Ovary (tissue), 3 donors: ENCODE measurements around the gene AKAP6.

Experiments used
- POLR2A ChIP-seq: fragments of 450-650 bp; IDR thresholded peaks from one replicate; pipeline ENCODE4 v1.6.1; 2017; ENCODE audit warnings: antibody characterized with exemption, mild to moderate bottlenecking, moderate library complexity
- TF ChIP-seq, protein P1 (sequence below), 3 donors: fragments of 450-650 bp in 2 of 3; fragments of 200-600 bp in 1 of 3; IDR thresholded peaks; one replicate each; pipeline versions ENCODE4 v1.5.1 to v1.8.0; 2016 to 2022; ENCODE audit warnings: antibody characterized with exemption in 3 of 3, mild to moderate bottlenecking in 1 of 3
- donor health status: DM: no; HTN: no; CAD: no.

DNA sequence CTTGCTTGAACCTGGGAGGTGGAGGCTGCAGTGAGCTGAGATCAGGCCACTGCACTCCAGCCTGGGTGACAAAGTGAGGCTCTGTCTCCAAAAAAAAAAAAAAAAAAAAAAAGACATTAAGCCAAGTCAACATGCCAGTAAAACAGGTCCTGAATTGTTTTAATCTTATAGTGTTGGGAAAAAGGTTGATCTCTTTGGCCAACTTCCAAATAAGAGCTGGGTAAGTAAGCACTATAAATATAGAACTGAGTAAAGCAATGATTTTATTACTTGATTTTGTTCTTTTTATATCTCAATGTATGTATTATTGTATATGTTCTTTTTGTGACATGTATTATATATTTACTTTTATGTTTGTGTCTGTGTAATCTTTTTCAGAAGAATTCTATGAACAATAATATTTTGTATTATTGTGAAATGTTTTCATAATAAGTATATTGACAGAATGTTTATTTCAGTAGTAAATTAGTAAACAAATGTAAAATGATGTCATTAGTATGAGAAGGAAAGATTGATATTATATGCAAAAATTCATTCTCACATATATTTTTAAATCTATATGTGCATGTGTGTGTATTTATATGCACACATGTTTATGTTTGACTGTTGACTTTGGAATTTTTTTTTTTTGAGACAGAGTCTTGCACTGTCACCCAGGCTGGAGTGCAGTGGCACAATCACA lies 9.6 kb upstream of the AKAP6 start:
- TF ChIP-seq, protein P1, sequence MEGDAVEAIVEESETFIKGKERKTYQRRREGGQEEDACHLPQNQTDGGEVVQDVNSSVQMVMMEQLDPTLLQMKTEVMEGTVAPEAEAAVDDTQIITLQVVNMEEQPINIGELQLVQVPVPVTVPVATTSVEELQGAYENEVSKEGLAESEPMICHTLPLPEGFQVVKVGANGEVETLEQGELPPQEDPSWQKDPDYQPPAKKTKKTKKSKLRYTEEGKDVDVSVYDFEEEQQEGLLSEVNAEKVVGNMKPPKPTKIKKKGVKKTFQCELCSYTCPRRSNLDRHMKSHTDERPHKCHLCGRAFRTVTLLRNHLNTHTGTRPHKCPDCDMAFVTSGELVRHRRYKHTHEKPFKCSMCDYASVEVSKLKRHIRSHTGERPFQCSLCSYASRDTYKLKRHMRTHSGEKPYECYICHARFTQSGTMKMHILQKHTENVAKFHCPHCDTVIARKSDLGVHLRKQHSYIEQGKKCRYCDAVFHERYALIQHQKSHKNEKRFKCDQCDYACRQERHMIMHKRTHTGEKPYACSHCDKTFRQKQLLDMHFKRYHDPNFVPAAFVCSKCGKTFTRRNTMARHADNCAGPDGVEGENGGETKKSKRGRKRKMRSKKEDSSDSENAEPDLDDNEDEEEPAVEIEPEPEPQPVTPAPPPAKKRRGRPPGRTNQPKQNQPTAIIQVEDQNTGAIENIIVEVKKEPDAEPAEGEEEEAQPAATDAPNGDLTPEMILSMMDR (IDR thresholded peaks at IDR 0.05) = no peak
- no peak for TF ChIP-seq POLR2A
